ENCODE data around the gene PLCB3.
"Not testable (repeated sequence)": the region's sequence is repeated elsewhere in the genome, so short reads cannot be mapped to it uniquely, and the experiment has no call there.

The PLCB3 gene

DNA sequence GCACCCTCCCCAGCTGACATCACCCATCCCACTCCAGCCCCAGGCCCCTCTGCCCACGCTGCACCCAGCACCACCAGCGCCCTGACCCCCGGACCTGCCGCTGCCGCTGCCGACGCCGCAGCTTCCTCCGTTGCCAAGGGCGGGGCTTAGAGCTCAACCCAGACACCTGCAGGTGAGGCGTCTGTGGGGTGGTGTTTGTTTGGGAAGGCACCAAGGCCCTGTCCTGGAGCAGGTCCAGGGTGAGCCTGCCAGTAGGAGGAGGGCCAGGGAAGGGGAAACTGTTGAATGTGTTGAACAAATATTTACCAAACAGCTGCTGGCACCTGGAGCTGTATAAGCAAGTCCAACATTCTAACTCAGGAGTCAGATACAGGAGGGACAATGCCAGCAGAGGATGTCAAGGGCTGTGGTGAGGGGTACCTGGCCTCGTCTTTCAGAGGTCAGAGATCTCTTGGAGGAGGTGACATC lies 13.8 kb upstream of the PLCB3 start:
- DNase-seq (ENCODE audit: low read depth): no peak

DNA sequence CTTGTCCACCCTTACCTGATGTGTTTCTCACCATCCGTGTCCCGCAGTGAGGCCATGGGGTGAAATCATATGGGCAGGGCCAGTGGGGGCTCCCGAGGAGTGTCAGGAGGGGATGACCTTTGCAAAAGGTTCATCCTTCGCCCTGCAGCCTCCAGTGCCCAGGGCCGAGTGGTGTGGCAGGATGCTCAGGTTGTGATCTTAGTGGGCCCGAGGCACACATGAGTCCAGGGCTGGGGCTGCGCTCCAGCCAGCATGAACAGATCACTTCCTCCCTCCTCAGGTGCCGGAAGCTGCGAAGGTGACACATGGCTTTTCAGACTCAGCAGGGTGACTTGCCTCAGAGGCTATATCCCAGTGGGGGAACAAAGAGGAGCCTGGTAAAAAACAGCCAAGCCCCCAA lies 13.3 kb upstream of the PLCB3 start:
- no peak for DNase-seq (ENCODE audit: low read depth)

DNA sequence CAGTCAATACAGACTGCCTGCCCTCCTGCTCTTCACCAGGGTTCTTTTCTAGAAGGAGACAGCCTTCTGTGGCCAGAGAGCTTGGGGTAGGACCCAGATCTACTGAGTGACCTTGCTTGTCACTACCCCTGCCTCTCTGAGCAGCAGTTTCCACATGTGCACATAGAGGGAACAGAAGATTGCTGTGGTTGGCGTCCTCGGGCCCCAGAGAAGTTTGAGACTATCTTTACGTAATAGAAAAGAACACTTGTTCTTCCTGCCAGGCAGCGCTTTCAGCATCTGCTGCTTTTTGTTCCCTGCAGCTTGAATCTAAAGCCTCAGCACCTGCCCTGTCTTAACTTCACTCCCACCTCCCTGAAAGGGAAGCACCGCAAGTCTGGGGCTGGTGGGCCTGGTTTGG lies 12.3 kb upstream of the PLCB3 start:
- no peak for DNase-seq (ENCODE audit: low read depth)

DNA sequence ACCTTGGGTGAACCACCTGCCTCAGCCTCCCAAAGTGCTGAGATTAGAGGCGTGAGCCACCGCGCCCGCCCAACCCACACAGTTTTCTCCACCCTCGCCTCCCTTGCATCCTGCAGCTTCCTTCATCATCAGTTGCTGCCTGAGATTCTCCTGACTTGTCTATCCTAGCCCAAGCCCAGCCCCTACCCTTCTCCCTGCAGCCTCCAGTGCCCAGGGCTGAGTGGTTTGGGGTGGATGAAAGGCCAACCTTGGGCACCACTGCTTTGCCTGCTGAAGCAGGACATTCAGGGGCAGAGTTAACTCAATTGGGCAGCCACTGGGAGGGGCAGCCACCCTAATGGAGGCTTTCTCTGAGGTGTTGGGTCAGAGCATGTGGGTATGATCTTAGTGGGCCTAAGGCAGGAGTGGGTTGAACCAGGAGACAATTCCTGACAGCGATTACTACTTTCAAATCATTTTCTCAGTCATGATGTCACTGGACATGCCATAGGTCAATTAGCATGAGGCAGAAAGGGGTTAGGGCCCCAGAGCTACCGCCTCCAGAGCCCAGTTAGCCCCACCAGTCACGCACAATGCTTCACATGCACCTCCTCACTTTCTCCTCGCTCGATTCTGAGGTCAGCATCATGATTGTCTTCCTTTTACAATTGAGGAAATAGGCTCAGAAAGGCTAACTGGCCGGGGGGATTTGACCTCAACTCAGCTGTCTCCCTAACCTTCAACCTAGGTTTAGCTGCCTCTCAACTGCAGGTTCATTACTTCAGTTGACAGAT lies 11.5 kb upstream of the PLCB3 start:
- no peak for DNase-seq (ENCODE audit: low read depth)

DNA sequence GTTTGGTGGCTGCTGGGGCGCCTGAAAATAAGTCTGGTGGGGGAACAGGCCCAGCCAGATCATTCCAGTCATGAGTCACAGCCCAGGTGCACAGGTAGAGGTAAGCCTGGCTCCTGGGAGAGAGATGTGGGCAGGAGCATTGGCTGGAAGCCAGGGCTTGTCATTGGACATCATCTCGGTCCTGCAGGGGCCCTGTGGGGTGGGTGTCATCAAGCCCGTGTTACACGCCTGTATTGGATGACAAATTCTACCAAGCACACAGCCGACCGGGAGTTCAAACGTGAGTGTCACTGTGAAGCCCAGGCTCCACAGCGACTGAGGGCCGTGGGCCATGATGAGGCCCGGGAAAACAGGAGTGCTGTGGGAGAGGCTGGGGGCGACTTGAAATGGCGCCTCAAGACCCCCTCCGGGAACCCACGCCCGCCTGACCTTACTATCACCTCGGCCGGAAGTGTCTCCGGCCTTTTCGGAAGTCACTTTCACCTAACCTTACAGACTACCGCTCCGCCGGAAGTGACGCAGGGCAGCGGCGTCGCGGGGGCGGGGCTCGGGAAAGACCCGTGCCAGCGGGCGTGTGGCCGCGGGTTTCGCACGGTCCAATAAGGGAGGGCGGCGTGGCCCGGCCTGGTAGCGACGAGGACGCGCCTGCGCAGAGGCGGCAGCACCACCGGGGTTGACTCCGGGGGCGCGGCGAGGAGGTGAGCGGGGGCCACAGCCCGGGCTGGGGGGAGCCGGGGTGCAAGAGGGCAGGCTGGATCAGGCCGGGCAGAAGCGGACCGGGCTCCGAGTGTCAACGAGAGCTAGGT lies 10.7 kb upstream of the PLCB3 start, which contains the start of gene FKBP2:
Gene FKBP2, plus strand, starts transcription at position 661 of the 806 bp plus-strand sequence. CDS start 1,293 bp downstream, outside the sequence.
- DNase-seq (ENCODE audit: low read depth): peak; percentile 97

DNA sequence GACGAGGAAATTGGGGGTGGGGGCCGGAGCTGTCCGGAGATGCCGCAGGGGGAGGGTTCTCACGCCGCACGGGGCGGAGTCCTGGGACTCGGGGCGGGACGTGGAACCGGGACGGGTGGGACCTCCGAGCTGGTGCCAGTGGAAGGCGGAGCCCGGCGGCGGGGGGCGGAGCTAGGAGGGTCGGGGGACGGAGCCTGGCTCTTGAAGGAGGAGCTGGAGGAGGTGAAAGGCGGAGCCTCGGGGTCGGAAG lies 10.2 kb upstream of the PLCB3 start:
- DNase-seq (ENCODE audit: low read depth): peak; percentile 100

DNA sequence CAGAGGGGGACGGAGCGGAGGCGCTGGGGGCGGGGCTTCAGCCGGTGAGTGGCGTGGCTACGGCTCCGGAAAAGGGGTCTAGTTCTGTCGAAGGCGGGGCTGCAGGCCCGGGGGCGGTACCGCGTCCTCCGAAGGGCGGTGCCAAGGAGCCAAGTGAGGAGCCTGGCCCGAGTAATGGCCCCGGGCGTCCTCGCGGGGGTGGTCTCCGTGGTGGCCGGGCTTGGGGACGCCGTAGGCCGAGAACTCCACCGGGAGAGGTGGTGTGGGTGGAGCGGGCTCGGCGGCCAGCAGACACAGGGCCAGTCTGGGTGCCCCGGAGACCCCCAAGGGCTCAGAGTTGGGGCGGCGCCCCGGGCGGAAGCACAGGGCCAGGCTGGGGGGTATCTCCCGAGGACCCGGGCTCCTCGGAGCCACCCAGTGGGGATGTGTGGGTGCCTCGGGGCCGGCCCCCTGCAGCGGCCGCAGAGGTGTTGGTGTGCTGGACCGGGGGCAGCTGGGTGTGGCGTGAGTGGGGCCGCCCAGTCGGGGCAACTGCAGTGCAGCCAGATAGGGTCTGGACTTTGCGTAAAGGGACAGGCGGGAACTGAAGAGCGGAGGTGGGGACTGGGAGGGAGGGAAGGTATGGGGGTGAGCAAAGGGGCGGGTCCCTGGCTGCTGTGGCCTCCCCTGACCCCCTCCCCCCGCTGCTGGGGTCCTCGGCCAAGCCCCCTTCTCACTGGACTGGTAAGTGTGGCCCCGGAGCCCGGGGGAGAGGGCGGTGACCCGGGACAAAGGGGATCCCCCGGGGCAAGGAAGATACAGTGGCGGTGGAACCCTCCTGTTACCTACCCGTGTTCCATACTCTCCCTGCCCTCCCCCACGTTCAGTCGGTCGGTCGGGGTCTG lies 9.6 kb upstream of the PLCB3 start:
- no peak for DNase-seq (ENCODE audit: low read depth)

DNA sequence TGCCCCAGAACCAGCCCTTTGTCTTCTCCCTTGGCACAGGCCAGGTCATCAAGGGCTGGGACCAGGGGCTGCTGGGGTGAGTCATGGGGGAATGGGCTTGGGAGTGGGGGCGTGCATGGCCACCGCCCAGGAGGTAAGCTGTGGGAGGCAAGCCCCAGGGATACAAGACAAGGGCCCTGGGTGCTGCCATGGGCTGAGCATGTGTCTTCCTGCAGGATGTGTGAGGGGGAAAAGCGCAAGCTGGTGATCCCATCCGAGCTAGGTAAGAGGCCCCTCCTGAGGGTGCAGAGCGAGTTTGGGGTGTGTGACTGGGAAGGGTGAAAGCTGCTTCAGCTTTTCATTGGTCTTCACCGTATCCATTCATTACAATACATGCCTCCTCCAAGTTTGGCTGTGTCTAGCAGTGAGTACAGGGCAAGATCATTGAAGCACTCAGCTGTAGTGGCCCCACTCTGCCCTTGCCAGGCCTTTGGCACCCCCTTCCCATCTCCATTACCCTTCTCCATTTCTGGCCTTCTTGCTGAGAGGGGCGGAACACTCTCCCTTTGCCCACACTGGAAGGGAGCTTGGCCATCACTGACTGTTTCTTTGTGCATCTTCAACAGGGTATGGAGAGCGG lies 8.0 kb upstream of the PLCB3 start:
- no peak for DNase-seq (ENCODE audit: low read depth)

DNA sequence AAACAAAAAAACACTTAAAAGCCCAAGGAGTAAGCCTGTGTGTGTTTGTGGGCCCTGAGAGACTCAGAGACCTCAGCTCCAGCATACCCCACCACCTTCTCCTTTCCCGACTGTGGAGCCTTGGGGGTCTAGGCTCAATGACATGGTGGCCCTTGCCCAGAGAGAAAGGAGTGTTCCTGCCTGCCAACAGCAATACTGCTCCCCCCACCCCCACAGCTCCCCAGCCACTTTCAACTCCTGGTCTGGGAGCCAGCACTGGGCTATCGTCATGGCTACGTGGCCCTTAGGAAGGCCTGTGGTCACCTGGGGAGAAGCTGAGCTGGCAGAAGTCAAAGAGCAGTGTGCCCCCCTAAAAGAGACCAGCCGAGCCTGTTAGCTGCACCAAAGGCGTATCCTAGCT lies 7.2 kb upstream of the PLCB3 start:
- no peak for DNase-seq (ENCODE audit: low read depth)

DNA sequence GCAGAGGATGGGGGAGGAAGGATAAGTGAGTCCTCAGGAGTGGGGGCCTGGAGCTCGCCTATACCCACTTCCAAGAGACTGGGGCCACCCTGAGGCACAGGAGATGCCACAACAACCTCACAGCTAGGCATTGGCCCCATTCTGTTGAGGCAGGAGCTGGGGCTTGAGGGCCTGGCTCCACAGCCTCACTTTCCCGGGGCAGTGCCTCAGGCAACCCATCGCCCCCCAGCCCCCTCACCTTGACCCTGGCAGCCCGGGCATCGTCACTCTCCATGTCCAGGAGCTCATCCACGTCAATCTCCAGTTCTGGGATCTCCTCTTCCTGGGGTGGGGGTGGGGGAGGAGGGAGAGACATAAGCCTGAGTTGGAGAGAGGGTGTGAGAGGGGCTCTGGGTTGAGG lies 6.4 kb upstream of the PLCB3 start:
- DNase-seq (ENCODE audit: low read depth): no peak

DNA sequence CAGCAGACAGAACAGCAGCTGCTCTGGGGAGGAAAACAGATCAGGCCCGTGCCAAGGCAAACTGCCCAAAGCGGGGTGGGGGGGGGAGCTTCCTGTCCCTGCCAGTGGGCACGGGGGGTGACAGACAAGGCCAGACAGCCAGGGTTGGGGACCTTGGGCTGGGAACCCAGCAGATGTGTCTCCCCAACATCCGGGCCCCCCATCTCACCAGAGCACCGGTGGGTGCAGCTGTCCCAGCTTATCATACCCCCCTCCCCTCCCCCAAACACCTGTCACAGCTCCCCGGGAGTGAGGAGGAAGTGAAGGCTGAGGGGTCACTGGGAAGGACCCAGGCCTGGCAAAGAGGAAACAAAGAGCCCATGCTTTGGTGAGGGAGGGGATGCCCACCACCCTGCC lies 5.9 kb upstream of the PLCB3 start:
- DNase-seq (ENCODE audit: low read depth): peak; percentile 35

DNA sequence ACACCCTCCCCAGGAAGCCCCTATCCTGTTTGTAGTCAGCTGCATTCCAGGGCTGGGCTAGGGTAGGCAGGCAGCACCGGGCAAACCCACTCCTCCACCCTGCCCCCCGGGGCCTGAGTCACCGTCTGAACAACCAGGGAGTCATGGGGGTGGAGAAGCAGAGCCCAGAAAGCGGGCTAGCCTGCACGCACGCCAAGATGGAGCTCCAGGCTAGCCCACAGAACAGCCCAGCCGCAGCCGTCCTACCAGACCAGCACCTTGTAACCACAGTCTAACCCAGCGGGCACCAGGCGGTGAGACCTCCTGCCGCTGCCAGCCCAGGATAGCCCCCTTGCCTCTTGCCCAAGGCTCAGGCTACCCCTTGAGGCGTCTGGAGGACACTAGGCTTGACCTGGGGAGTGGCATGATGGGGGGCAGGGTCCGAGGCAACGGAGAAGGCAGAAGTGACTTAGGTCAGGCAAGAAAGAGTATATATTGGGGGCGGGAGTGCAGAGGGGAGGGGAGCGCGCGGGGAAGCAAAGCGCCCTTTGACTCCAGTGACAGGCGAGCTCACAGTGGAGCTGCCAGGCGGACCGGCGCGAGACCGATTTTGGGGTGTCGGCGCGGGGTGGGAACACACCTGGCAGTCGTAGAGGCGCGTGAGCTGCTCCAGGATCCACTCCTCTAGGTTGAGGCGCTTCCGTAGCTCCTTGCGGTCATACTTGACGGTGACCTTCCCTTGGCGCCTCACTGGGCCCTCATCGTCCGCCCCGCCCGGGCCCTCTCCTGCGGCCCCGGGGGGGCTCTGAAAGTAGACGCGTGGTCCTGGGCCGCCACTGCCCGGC lies 5.3 kb upstream of the PLCB3 start:
- peak; percentile 74 for DNase-seq (ENCODE audit: low read depth)

DNA sequence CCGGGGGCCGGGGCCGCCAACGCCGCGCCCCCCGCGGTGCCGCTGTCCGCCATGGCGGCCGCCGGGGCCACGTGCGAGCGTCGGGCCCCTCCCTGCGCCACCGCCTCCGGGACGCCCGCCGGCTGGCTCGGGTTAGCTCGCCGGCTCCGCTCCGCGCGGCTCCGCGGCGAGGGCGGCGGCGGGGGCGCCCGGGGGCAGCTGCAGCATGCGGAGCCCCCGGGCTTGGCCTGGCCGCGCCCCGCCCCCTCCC lies 4.8 kb upstream of the PLCB3 start:
- not testable (repeated sequence) for DNase-seq (ENCODE audit: low read depth)

DNA sequence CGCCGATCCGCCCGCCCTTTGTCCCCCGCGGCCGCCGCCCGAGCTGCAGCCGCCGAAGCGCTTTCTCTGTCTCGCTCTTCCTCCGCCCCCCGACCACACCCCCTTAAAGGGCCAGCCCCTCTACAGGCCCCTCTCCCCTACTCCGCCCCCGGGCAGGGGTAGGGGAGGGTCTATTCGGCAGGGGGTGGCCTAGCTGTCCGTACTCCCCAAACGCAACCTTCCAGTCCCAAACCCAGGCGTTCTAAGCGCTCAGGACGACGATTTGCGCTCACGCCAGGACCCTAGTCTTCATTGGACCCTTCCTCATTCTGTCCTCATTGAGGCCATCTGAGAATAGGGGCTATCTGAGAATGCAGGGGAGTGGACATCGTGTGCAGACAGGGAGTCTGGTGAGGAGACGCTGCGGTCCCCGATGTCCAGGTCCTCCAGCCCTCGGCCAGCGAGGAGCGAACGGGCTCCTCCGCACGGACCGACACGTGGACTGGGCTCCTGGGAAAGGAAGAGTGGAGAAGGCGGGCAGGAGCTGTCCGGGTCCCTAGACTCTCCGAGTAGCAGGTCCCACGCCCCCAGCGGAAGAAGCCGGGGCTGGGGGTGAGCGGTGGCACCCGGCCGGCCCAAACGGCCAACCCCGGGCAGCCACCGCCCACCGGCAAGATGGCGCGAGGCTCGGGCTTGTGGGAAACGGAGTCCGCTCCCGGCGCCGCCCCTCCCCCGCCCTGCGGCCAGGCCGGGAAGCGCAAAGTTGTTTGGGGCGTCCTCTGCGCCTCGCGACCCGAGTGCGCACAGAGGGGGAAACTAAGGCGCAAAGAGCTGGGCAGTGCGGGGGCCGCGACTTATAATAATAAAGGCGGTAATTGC lies 4.2 kb upstream of the PLCB3 start, which contains the start of gene PPP1R14B:
Gene PPP1R14B, minus strand, starts transcription at position 73 of the 858 bp plus-strand sequence. CDS start 270 bp downstream, outside the sequence.
- peak; percentile 67 for DNase-seq (ENCODE audit: low read depth)

DNA sequence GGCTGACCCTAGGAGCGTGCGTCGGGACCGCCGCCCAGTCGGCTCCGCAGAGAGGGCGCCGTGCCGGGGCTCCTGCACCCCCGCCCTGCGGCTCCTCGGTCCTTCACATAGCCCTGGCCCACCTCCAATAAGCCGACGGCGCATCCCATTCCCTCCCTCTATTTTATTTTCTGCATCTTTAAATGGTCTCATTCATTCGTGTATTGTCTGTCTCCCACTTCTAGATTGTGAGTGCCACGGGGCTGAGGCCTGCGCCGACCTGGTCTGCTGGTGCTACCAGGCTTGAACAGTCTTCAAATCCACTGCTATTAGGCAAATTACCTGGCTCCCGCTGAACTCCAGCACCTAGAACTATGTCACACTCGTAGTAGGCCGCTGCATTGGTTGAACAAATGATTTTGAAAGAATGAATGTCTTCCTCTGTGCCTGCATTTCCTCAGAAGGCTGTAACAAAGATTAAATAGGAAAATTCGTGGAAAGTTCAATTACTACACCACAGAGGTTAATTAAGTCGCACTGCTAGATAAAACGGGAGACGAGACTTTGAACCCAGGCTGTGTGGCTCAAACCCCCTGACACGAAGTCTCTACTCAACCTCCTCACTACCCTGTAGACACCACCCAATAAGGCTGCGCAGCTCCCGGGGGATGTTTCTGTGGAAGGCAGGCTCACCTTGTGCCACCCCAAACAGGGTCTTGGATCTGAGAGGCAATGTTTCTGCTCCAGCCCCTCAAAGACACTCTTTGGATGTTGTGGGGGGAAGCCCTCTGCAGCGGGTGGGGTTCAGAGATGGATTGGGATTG lies 3.4 kb upstream of the PLCB3 start:
- DNase-seq (ENCODE audit: low read depth): no peak

DNA sequence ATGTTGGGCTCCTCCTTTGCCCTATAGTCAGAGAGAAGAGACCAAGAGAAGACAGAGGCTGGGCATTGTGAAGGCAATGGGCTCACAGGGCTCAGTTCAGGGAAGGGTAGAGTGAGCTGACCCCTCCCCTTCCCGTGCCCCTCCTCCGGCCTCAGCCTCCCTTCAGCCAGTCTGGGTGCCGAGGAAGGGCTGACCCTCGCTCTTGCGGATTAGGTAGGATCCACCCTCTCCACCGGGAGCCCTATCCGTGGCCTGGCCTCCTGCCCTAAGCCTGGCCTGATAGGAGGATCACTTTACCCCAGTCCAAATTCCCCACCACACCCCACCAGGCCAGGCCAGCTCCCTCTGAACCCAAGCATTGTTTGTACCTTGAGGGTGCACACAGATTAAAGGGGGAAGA lies 2.8 kb upstream of the PLCB3 start:
- DNase-seq (ENCODE audit: low read depth): no peak

DNA sequence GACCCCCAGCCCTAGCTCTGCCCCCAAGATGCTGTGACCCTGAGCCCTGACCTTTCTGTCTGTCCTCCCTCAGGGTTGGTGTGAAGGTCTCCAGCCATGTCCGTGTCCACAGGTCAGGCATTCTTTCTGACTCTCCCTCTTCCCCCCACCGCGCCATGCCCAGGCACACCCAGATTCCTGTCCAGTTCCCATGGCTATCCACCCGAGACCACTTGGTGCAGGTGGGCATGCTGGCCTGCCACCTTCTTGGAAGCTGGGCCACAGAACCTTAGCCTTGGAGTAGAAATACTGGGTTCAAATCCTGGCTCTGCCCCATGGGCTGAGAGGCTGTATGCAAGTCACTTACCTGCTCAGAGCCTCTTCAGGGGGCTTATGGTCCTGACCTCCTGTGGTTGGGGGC lies 2.3 kb upstream of the PLCB3 start:
- no peak for DNase-seq (ENCODE audit: low read depth)

DNA sequence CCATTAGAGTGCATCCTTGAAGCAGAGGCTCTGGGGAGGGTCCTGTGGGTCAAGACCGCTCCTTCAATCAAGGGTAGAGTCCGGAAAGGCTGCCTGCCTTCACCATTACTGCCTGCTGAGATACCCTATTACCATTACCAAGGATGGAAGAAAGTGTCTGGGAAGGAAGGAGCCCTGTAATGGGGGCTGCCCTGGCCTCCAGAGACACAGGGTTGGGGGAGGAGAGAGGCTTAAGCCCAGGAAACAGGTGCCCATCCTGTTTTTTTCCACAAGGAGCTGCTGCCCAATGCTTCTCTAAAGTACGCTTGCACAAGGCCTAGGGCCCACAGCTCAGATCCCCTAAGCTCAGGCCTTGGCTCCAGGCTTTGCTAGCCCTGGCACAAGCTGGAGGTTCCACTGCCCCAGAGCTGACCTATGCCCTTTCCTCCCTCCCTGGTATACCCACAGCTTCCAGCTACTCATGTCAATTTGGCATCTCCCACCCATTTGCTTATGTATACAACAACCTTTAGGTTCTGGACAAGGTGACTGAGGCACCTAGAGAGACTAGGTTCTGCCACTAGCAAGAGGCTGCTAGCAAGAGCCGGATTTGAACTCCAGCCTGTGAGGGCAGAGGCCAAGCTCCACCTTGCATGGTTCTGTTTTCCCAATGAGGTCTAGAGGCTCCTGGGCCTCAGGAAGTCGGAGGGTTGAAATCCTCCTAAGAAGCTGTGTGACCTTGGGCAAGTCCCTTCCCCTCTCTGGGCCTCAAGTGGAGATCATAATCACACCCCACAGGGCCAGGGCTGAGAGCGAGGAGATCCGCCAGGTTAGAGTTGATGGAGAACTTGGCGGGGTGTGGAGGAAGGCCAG lies 1.5 kb upstream of the PLCB3 start:
- no peak for DNase-seq (ENCODE audit: low read depth)
